K562 (cell line): Measurements from ENCODE around the gene LRRC10. TPM values are rescaled to one million over a fixed set of nuclear protein-coding genes. Genes with fewer than 3 reads are reported as not detected.

ENCODE experiments used
- CBFA2T2 ChIP-seq: fragments of 450-650 bp; conservative IDR thresholded peaks from 2 replicates; pipeline ENCODE4 v1.6.1; 2017; ENCODE audit warnings: mild to moderate bottlenecking
- EZH2 ChIP-seq: IDR thresholded peaks from 2 replicates; pipeline ENCODE4 v1.6.1; 2012; ENCODE audit warnings: low read depth, mild to moderate bottlenecking, inconsistent platforms, low read length, borderline replicate concordance
- HMGN3 ChIP-seq: IDR thresholded peaks from 2 replicates; pipeline ENCODE4 v1.6.1; 2011; ENCODE audit warnings: borderline replicate concordance, low read depth, mild to moderate bottlenecking, mixed read lengths, low read length; ENCODE audit not compliant: insufficient read length; ENCODE audit errors: extremely low read depth
- NRF1 ChIP-seq, 2 experiments: fragments of 450-650 bp; IDR thresholded peaks in 1 of 2; conservative IDR thresholded peaks in 1 of 2; 2 replicates each; pipeline ENCODE4 v1.6.1; 2014; ENCODE audit warnings: mild to moderate bottlenecking in 2 of 2
- RAD51 ChIP-seq: fragments of 450-650 bp; IDR thresholded peaks from 2 replicates; pipeline ENCODE4 v1.7.1; 2016; ENCODE audit warnings: low read depth, mild to moderate bottlenecking, borderline replicate concordance
- STAG1 ChIP-seq: sonication (generic); formaldehyde crosslinking; IDR thresholded peaks from 2 replicates; pipeline ENCODE4 v1.5.0; 2020; ENCODE audit warnings: missing genetic modification reagents, borderline replicate concordance
- TAL1 ChIP-seq: fragments of 450-650 bp; IDR thresholded peaks from 2 replicates; pipeline ENCODE4 v1.6.1; 2016; ENCODE audit warnings: mild to moderate bottlenecking
- YBX1 ChIP-seq: fragments of 450-650 bp; IDR thresholded peaks from 2 replicates; pipeline ENCODE4 v1.7.1; 2016; ENCODE audit warnings: mild to moderate bottlenecking
- ZNF140 ChIP-seq: fragments of 250-450 bp; sonication (Bioruptor Pico); IDR thresholded peaks from 2 replicates; pipeline ENCODE4 v1.8.0; 2021; ENCODE audit warnings: moderate library complexity, mild to moderate bottlenecking, inconsistent platforms
- ZNF318 ChIP-seq, 2 experiments: fragments of 450-650 bp; IDR thresholded peaks; 2 replicates each; pipeline ENCODE4 v1.6.1; 2016; ENCODE audit warnings: mild to moderate bottlenecking in 2 of 2, borderline replicate concordance in 1 of 2, low read depth in 1 of 2, moderate library complexity in 1 of 2
- polyA plus RNA-seq, 8 experiments: library from polyadenylated mRNA; depleted of rRNA in 4 of 8; stranded (reverse) in 5 of 8; unstranded in 3 of 8; fragments of >200 nt; fragmentation: Nextera tagmentation in 2 of 8; fragmentation: Illumina TruSeq in 1 of 8; extraction: Ambion mirVana in 2 of 8; extraction: Trizol in 1 of 8; gene quantifications; 2 replicates each; pipeline versions ENCODE4 v1.2.1 to v1.2.3, GENCODE V29; 2011 to 2014; ENCODE audit warnings: inconsistent platforms in 1 of 8, missing spikeins in 1 of 8
- total RNA-seq, 7 experiments: library from RNA; depleted of rRNA in 6 of 7; stranded (reverse); fragments of >200 nt in 6 of 7; fragmentation: Illumina TruSeq in 2 of 7; extraction: Trizol in 2 of 7; gene quantifications; 2 replicates each; pipeline versions ENCODE4 v1.2.1 to v1.2.3, GENCODE V29; 2011 to 2021; ENCODE audit warnings: low replicate concordance in 1 of 7
- TF ChIP-seq, protein P1 (sequence below): fragments of 250-450 bp; sonication (Bioruptor Pico); IDR thresholded peaks from 2 replicates; pipeline ENCODE4 v1.6.1; 2021; ENCODE audit warnings: mild to moderate bottlenecking
- TF ChIP-seq, protein P2 (sequence below): fragments of 450-650 bp; formaldehyde crosslinking; IDR thresholded peaks from 2 replicates; pipeline ENCODE4 v1.4.0; 2020; ENCODE audit warnings: mild to moderate bottlenecking

The LRRC10 gene
- total and polyA plus RNA-seq, 9 of the 15 experiments (the other 6 are each of a cell fraction or from before 2014, with no cell fraction given) = 0.09 TPM; not detected in 8

GRCh38 chr12:69585189-69586062 lies 25.3 kb downstream of the LRRC10 start, which contains the start of gene CCT2 (continued):
- TF ChIP-seq ZNF318 (IDR thresholded peaks at IDR 0.05; ENCODE audit: borderline replicate concordance in 1 of 2, low read depth in 1 of 2) (no peak), EZH2 (no peak), RAD51 (0 out of 2 replicates have a peak, but pooled peaks have one; percentile 15), ZNF140 (no peak), STAG1 (peak; percentile 23; the same call in 1 of the 2 replicates), HMGN3 (peak; percentile 81), CBFA2T2 (no peak), NRF1 (conservative IDR thresholded peaks at IDR 0.05 in 1 of 2, IDR thresholded peaks at IDR 0.05 in 1 of 2) (peak; percentile 82 to 85), YBX1 (no peak), TAL1 (no peak)
- TF ChIP-seq, protein P1, sequence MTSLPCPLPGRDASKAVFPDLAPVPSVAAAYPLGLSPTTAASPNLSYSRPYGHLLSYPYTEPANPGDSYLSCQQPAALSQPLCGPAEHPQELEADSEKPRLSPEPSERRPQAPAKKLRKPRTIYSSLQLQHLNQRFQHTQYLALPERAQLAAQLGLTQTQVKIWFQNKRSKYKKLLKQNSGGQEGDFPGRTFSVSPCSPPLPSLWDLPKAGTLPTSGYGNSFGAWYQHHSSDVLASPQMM (CRISPR knock-in tag) = no peak
- TF ChIP-seq, protein P2, sequence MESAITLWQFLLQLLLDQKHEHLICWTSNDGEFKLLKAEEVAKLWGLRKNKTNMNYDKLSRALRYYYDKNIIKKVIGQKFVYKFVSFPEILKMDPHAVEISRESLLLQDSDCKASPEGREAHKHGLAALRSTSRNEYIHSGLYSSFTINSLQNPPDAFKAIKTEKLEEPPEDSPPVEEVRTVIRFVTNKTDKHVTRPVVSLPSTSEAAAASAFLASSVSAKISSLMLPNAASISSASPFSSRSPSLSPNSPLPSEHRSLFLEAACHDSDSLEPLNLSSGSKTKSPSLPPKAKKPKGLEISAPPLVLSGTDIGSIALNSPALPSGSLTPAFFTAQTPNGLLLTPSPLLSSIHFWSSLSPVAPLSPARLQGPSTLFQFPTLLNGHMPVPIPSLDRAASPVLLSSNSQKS (CRISPR knock-in tag) = no peak
